Measurements from ENCODE around the gene CYB5RL.

Gene CYB5RL

DNA sequence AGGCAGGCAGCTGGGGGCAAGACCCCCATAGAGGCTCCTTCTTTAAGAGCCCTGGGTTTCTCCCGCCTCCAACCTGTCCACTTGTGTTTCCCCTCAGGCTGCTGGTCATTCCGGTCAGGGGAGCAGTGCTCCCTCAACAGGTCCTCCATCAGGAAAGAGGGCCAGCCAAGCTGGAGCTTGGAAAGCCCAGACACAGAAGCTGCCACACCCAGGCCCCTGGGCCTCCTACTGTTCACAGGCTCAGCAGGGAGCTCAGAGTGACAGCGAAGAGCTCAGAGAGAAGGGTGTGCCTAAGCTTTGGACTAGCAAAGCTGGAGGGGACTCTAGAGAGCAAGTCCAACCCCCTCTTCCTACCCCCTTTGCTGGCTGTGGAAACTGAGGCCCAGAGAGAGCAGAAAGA is 36.8 kb downstream of the CYB5RL start:
- no peak overlapping the region for H3K27ac ChIP-seq
- no peak overlapping the region for H3K4me3 ChIP-seq (ENCODE audit: low read depth in 1 of 2, low read length in 1 of 2)
- no peaks in the 10 kb centered on the region for H3K9me3 ChIP-seq
- H3K27me3 ChIP-seq = no peaks in the 10 kb centered on the region
- H3K4me1 ChIP-seq (ENCODE audit: control insufficient read depth in 1 of 2, insufficient read depth in 1 of 2, low read depth in 1 of 2, low read length in 1 of 2) = no peaks in the 10 kb centered on the region
- H3K36me3 ChIP-seq = no peaks in the 10 kb centered on the region
- TF ChIP-seq, protein P1, sequence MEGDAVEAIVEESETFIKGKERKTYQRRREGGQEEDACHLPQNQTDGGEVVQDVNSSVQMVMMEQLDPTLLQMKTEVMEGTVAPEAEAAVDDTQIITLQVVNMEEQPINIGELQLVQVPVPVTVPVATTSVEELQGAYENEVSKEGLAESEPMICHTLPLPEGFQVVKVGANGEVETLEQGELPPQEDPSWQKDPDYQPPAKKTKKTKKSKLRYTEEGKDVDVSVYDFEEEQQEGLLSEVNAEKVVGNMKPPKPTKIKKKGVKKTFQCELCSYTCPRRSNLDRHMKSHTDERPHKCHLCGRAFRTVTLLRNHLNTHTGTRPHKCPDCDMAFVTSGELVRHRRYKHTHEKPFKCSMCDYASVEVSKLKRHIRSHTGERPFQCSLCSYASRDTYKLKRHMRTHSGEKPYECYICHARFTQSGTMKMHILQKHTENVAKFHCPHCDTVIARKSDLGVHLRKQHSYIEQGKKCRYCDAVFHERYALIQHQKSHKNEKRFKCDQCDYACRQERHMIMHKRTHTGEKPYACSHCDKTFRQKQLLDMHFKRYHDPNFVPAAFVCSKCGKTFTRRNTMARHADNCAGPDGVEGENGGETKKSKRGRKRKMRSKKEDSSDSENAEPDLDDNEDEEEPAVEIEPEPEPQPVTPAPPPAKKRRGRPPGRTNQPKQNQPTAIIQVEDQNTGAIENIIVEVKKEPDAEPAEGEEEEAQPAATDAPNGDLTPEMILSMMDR (IDR thresholded peaks at IDR 0.05) = no peak

DNA sequence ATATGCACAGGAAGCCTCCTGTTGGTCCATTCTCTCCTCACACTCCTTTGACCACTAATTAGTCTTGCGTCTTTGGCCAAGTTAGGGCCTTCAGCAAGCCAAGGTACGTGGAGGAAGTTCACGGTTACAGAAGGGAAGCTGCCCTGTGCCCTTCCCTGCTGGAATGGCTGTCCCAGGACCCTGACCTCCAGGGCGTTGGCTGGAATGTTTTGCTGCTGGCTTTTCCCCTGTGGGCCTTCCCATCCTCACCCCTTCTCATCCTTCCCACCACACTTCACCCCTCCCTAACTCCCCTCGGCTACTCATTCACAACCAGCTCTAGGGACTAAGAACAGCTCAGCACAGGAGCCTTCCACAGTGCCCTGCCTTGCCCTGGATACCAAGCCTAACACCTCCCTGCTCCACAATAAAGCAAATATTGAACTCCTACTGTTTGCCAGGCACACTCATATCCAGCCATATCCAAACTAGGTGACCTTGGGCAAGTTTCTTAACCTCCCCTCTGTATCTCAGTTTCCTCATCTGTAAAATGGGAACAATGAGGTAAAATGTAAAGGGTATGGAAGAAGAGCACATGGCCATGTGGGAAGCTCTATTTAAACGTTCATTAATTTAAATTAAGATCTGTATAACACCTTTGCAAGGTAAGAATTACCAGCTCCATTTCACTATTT is 38.2 kb downstream of the CYB5RL start:
- TF ChIP-seq, protein P1 (IDR thresholded peaks at IDR 0.05) = no peak
- Histone ChIP-seq H3K36me3 (no peaks in the 10 kb centered on the region), H3K27ac (no peak overlapping the region), H3K4me1 (ENCODE audit: control insufficient read depth in 1 of 2, insufficient read depth in 1 of 2, low read depth in 1 of 2, low read length in 1 of 2) (no peaks in the 10 kb centered on the region), H3K4me3 (ENCODE audit: low read depth in 1 of 2, low read length in 1 of 2) (no peak overlapping the region), H3K27me3 (no peaks in the 10 kb centered on the region), H3K9me3 (no peaks in the 10 kb centered on the region)

DNA sequence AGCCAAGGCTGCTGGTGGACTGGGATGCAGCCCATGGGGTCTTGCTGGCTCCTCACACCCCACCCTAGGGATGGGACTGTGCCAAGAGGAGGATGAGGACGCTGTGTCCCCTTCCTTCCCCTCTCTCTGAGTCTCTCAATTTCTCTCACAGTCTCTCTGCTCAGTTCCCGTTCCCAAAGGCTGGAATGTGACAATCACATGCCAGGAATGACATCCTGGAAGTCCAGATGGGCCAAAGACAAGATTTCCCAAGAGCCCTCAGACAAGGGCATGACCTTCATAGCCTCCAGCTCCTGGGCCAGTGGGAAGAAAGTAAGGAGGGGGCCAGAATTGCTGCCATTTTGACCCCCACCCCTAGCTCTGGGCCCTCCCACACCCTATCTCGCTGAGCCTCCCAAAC is 39.5 kb downstream of the CYB5RL start:
- no peaks in the 10 kb centered on the region for H3K4me1 ChIP-seq (ENCODE audit: control insufficient read depth in 1 of 2, insufficient read depth in 1 of 2, low read depth in 1 of 2, low read length in 1 of 2)
- H3K4me3 ChIP-seq (ENCODE audit: low read depth in 1 of 2, low read length in 1 of 2) = no peak overlapping the region
- no peaks in the 10 kb centered on the region for H3K9me3 ChIP-seq
- TF ChIP-seq, protein P1 (IDR thresholded peaks at IDR 0.05) = no peak
- no peak overlapping the region for H3K27ac ChIP-seq
- H3K27me3 ChIP-seq = no peaks in the 10 kb centered on the region
- H3K36me3 ChIP-seq = no peaks in the 10 kb centered on the region

DNA sequence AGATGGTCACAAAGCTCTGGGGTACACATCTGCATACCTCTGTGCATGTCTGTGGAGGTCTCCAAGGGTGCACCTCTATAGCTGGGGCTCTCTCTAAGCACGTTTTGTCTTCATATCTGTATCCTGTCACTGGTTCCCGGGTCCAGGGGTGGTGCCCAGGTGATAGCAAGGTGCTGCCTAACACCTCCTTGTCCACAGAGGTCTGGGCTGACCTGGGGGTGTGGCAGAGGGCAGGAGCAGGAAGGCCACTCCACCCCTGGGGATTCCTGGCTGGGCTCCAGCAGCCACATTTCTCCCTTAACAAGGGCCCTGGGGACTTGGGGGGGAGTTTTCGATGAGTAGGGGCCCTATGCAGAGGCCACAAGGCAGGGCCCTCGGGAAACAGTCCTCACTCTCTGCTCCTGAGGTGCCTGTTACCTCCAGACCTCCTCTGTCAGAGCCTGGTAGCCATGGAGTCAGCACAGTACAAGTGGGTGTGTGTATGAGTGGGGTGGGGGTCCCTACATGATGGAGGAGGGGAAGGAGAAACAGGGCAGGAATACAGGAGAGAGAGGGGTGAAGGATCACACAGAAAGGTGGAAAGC is 40.0 kb downstream of the CYB5RL start:
- TF ChIP-seq, protein P1 (IDR thresholded peaks at IDR 0.05) = no peak
- Histone ChIP-seq H3K27me3 (no peaks in the 10 kb centered on the region), H3K4me3 (ENCODE audit: low read depth in 1 of 2, low read length in 1 of 2) (no peak overlapping the region), H3K9me3 (no peaks in the 10 kb centered on the region), H3K27ac (no peak overlapping the region), H3K36me3 (no peaks in the 10 kb centered on the region), H3K4me1 (ENCODE audit: control insufficient read depth in 1 of 2, insufficient read depth in 1 of 2, low read depth in 1 of 2, low read length in 1 of 2) (no peaks in the 10 kb centered on the region)

DNA sequence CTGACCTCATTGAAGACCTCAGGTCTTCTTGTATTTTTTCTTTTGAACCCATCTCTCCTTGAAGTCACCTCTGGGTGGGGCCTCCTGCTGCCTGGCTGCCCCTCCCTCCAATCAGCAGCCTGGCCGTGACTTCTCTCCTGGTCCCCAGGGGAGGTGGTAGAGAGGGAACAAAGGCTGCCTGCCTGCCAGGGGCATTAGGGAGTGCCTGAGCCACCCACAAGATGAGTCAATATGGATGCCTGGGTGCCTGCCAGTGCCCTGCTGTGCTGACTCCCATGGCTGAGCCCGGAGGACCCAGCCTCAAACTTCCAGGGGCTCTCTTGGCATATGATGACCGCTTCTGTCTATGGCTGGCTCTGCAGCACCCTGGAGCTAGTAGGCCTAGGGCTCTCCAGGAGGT is 41.8 kb downstream of the CYB5RL start:
- H3K27me3 ChIP-seq = no peaks in the 10 kb centered on the region
- no peak overlapping the region for H3K27ac ChIP-seq
- no peak overlapping the region for H3K4me3 ChIP-seq (ENCODE audit: low read depth in 1 of 2, low read length in 1 of 2)
- TF ChIP-seq, protein P1 (IDR thresholded peaks at IDR 0.05) = no peak
- peaks cover 0 to 7% of the 10 kb centered on the region in 2 experiments for H3K4me1 ChIP-seq (ENCODE audit: control insufficient read depth in 1 of 2, insufficient read depth in 1 of 2, low read depth in 1 of 2, low read length in 1 of 2)
- H3K9me3 ChIP-seq = no peaks in the 10 kb centered on the region
- no peaks in the 10 kb centered on the region for H3K36me3 ChIP-seq
